Measurements from ENCODE around the gene AKAP6.

- TF ChIP-seq POLR2A (IDR thresholded peaks at IDR 0.05), result peak in 1 of 4 donors; percentile 23
- TF ChIP-seq, protein P1, sequence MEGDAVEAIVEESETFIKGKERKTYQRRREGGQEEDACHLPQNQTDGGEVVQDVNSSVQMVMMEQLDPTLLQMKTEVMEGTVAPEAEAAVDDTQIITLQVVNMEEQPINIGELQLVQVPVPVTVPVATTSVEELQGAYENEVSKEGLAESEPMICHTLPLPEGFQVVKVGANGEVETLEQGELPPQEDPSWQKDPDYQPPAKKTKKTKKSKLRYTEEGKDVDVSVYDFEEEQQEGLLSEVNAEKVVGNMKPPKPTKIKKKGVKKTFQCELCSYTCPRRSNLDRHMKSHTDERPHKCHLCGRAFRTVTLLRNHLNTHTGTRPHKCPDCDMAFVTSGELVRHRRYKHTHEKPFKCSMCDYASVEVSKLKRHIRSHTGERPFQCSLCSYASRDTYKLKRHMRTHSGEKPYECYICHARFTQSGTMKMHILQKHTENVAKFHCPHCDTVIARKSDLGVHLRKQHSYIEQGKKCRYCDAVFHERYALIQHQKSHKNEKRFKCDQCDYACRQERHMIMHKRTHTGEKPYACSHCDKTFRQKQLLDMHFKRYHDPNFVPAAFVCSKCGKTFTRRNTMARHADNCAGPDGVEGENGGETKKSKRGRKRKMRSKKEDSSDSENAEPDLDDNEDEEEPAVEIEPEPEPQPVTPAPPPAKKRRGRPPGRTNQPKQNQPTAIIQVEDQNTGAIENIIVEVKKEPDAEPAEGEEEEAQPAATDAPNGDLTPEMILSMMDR (IDR thresholded peaks at IDR 0.05), result no peak
Measured at GRCh38 chr14:32432813-32433538, 103.9 kb downstream of the AKAP6 start.
